G401 (cell line): Measurements from ENCODE around the gene SLC25A18. TPM values are rescaled to one million over a fixed set of nuclear protein-coding genes. Genes with fewer than 3 reads are reported as not detected.
A peak's percentile ranks its signal among the peaks of the same experiment; 100 is the strongest.
"Not testable (repeated sequence)": the region's sequence is repeated elsewhere in the genome, so short reads cannot be mapped to it uniquely, and the experiment has no call there.

Experiments used
- DNase-seq: peaks from one replicate; pipeline ENCODE4 v3.0.0-alpha.2; 2015; ENCODE audit warnings: low spot score
- in situ Hi-C: cut with HindIII; loops from 2 replicates; pipeline ENCODE4 v1.10.0; 2016; ENCODE audit warnings: low sequenced_read_pairs, mixed read lengths
- total RNA-seq: library from RNA; depleted of rRNA; stranded (reverse); fragments of >200 nt; shearing (Covaris generic); gene quantifications from 2 replicates; pipeline ENCODE4 v1.2.3, GENCODE V29; 2014

Gene SLC25A18
- total RNA-seq, 1 experiment from 2014 or later: 4.8 TPM

DNA sequence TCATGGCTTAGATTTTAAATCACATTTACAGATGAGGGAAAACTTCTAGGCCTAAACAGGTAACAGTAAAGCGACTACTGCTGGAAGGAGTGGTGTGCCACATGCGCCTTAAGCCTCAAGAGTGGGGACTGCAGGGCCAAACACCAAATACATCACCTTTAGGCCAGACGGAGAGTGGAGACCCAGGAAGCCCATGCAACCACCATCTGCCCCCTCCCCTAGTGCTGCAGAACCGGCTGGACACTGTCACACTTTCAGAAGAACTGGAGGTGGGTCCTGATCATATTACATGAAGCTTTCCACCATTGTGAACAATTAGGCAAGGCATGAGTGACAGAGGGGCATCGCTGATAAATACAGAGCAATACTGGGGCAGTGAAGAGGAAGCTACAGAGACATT is 28.9 kb downstream of the SLC25A18 start:
- in situ Hi-C loops: no loop called here
- DNase-seq: no peak

DNA sequence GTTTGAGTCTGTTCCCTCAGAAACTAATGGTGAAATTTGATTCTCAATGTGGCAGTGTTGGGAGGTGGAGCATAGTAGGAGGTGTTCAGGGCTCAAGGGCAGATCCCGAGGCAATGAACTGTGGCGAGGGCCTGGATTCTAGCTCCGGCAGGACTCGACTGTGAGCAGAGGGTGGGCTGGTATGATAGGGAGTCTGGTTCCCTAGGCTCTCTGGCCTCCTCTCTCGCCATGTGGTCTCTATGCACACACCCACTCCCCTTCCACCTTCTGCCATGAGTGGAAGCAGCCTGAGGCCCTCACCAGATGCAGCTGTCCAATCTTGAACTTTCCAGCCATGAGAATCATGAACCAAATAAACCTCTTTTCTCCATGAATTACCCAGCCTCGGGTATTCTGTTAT is 32.9 kb downstream of the SLC25A18 start:
- DNase-seq: no peak
- in situ Hi-C loops: no loop called here

GRCh38 chr22:17597217-17597616 is 33.9 kb downstream of the SLC25A18 start:
- no peak for DNase-seq
- in situ Hi-C loops: no loop called here

- in situ Hi-C loops: no loop called here
- DNase-seq: no peak
Measured at GRCh38 chr22:17598318-17598717, 35.0 kb downstream of the SLC25A18 start.

- DNase-seq: no peak
- in situ Hi-C loops: no loop called here
Measured at GRCh38 chr22:17601031-17601430, 37.7 kb downstream of the SLC25A18 start.

- DNase-seq: no peak
- in situ Hi-C loops: no loop called here
Measured at GRCh38 chr22:17603668-17604067, 40.4 kb downstream of the SLC25A18 start.

- DNase-seq: peak; percentile 25
- in situ Hi-C loops: no loop called here
Measured at GRCh38 chr22:17606496-17606895, 43.2 kb downstream of the SLC25A18 start.

- in situ Hi-C loops: no loop called here
- DNase-seq: no peak
Measured at GRCh38 chr22:17607891-17608521, 44.7 kb downstream of the SLC25A18 start.

- in situ Hi-C loops: no loop called here
- no peak for DNase-seq
Measured at GRCh38 chr22:17612057-17612456, 48.8 kb downstream of the SLC25A18 start.

- no peak for DNase-seq
- in situ Hi-C loops: no loop called here
Measured at GRCh38 chr22:17613280-17613679, 50.0 kb downstream of the SLC25A18 start.

- no peak for DNase-seq
- in situ Hi-C loops: no loop called here
Measured at GRCh38 chr22:17627961-17628405, 64.7 kb downstream of the SLC25A18 start.

DNA sequence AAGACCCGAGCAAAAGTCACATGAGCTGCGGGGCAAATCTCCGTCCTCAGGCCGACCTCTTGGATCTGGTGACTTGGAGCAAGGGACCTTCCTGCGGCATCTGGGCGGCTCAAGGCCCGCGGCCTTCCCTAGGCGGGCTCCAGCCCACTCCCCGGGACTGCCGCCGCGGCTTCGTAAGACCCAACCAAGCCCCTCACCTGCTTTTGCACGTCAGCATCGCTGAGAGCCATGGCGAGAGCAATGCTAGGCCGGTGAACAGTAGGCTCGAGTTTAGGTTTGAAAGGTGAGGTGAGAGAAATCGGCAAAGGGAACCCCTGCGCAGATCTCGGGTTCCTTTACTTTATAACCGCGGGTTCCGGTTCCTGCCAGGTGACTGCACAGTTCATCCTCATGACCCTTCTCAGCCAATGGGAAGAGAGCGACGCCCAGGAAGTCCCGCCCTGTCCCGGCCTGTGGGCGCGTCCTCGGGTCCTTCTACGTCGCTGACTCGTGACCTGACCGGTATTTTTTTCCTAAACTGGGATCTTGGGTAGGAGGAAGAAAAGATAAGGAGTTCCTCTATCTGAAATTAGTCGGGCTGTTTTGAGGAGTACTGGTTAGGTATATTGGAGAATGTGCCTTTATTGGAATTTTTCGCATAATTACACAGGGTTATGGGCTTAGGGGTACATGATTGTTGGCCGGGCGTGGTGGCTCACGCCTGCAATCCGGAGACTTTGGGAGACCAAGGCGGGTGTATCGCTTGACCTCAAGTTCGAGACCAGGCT is 65.3 kb downstream of the SLC25A18 start, which contains the start of gene ATP6V1E1:
Gene ATP6V1E1 (minus strand): TSS at position 344 of the 767 bp plus-strand sequence. CDS start 114 bp downstream, at position 230.
- in situ Hi-C loops: no loop called here
- DNase-seq: peak; percentile 98

DNA sequence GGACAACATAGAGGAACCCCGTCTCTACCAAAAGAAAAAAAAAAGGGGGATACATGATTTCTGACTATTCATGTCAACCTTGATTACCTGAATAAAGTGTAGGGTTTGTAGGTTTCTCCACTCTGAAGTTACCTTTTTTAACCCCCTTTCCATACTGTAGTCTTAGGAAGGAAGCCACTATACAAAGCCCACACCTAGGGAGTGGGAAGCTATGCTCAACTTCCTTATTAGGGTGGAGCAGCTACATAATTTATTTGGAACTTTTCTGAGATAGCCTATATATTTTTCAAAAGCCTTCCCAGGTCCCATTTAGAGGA is 65.8 kb downstream of the SLC25A18 start:
- in situ Hi-C loops: no loop called here

DNA sequence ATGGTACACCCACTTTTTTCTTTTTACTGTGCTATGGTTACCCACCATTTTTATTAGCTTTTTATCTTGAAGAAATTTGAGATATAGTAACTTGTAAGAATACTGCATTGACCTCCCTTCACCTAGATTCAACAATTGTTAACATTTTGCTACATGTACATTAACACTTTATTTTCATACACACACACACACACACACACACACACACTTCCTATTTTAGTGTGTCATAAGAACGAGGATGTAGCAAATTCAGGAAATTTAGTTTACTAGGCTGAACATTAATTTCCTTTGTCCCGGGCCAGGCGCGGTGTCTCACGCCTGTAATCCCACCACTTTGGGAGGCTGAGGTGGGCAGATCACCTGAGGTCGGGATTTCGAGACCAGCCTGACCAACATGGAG is 66.3 kb downstream of the SLC25A18 start:
- no peak for DNase-seq
- in situ Hi-C loops: no loop called here

More for the DNA sequence above, 65.8 kb downstream of the SLC25A18 start:
- DNase-seq: no peak

DNA sequence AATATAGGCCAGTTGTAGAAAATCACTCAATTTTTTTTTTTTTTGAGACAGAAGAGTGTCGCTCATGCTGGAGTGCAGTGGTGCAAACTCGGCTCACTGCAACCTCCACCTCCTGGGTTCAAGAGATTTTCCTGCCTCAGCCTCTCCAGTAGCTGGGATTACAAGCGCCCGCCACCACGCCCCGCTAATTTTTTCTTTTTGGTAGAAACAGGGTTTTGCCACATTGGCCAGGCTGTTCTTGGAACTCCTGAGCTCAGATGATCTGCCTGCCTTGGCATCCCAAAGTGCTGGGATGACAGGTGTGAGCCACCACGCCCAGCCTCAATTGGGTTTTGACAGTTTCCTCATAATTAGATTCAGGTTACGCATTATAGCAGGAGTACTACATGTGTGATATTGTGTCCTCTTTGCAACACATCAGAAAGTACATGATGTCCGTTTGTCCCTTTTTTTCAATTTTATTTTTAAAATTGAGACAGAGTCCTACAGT is 67.8 kb downstream of the SLC25A18 start:
- in situ Hi-C loops: no loop called here

GRCh38 chr22:17633217-17633997 is 70.1 kb downstream of the SLC25A18 start:
- DNase-seq: peak; percentile 6
- in situ Hi-C loops: no loop called here

More for the DNA sequence above, 67.8 kb downstream of the SLC25A18 start:
- no peak for DNase-seq

- in situ Hi-C loops: no loop called here
- DNase-seq: no peak
Measured at GRCh38 chr22:17633998-17634323, 70.7 kb downstream of the SLC25A18 start.

DNA sequence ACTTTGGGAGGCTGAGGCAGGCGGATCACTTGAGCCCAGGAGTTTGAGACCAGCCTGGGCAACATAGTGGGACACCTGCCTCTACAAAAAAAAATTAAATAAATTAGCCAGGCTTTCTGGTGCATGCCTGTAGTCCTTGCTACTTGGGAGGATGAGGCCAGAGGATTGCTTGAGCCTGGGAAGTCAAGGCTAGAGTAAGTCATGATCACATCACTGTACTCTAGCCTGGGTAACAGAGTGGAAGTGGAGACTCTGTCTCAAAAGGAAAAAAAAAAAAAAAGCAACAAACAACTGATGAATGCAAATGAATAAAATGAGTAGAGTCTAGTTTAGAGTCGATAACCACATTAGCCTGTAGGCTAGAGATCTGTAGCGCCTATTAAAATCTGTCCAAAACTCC is 71.4 kb downstream of the SLC25A18 start:
- in situ Hi-C loops: no loop called here
- no peak for DNase-seq

DNA sequence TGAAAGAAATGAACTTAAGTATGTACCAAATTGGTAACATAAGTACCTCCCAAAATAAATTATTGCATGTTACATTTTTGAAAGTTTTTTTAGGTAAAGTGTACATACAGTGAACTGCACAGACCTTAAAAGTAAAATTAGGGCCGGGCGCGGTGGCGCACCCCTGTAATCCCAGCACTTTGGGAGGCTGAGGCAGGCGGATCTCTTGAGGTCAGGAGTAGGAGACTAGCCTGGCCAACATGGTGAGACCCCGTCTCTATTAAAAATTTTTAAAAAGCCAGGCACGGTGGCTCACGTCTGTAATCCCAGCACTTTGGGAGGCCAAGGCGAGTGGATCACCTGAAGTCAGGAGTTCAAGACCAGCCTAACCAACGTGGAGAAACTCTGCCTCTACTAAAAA is 73.6 kb downstream of the SLC25A18 start:
- in situ Hi-C loops, DNase-seq: not testable (repeated sequence)
